ENCODE results near the gene FAM120B.

FAM120B gene

DNA sequence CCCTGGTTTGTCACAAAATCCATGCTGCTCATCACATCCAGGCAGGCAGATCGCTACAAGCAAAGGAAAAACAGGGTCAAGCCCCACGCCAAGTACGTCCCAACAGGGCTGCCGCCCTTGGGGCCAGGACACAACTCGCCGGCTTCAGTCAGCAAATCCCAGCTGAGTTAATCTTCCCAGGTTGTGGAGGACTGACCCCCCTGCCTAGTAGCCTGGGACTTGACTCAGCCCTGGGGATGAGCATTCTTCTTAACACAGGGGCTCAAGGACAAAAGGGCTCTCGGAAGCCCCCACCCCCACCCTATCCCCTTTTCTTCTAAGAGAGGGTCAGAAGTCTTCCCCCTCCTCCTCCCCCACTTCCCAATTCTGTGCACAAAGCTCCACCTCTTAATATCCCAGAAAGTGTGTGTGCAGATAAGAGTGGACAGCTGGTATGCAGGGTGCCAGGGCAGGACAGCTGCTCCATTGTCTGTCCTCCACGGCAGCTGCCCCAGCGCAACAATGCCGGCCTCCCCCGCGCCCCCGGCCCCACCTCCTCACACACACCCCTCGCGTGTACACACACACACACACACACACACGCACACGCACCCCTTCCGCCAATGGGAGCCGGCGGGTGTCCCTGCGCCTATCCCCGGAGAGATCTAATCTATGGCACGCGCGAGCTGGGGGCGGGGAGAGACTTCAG, 20.2 kb upstream of the FAM120B start:
- DNase-seq (ENCODE audit: low read depth in 3 of 3, low spot score in 1 of 3): no peak

GRCh38 chr6:170286934-170287265, 19.7 kb upstream of the FAM120B start:
- no peak for DNase-seq (ENCODE audit: low read depth in 3 of 3, low spot score in 1 of 3)

DNA sequence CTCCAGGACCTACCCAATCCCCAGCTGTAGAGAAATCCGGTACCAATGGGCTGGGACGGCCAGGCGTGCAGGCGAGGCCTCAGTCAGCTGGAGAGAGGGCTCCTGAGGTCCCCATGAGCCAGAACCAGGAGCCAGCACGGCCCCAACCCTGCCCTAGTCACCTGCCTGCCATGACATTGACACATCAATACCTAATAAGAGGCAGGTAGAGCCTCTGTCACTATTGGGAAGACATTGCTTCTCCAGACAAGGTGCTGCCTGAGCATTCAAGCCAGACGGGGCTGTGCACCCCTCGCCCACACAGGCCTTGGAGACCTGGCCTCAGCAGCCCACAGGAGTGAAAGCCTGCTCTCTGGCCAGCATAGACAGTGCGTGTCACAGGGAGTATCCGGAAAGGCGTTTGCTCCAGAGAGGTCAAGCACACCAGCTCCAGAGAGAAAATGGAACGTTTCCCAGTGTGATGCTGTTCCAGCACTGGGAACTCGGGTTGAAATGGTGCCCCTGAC, 19.1 kb upstream of the FAM120B start:
- DNase-seq (ENCODE audit: low read depth in 3 of 3, low spot score in 1 of 3): no peak

DNA sequence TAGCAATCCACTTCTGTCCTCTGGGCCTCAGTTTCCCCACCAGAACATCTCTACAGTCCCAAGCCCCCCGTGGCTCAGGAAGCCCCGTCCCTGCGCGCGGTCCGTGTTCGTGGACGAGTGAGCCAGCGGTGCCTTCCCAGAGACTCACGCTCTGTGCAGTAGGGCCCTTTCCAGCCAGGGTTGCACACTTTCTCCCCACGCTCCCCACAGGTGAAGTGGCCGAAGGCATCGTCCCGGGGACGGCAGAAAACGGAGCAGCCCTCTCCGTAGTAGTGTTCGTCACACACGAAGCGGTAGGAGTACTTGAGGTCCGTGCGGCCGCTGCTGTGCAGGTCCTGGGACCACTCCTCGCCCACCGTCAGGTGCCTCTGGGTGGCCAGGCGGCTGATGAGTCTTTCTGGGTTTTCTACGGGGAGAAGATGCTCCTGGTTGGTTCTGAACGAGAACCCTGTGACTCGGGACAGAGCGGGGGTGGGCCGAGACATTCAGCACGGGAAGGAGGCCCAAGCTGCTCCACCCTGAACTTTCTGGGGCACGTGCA, 18.4 kb upstream of the FAM120B start:
- DNase-seq (ENCODE audit: low read depth in 3 of 3, low spot score in 1 of 3): no peak

DNA sequence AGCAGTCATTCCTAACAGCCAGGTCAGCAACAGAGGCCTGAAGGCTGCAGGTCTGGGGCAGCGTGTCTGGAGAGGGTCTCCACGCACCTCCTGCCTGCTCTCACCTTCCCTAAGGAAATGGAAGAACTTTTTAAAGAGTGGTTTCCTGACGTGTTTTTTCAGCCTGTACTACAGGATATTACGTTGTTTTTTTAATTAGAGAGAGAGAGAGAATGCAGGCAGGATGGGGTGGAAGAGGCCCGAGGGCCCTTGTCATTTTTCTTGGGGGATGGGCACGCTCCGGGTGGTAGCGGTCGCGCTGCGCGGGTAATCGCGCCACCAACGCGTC, 17.7 kb upstream of the FAM120B start:
- DNase-seq (ENCODE audit: low read depth in 3 of 3, low spot score in 1 of 3): no peak

GRCh38 chr6:170289180-170289931, 17.2 kb upstream of the FAM120B start:
- no peak for DNase-seq (ENCODE audit: low read depth in 3 of 3, low spot score in 1 of 3)

GRCh38 chr6:170289951-170290295, 16.6 kb upstream of the FAM120B start:
- no peak for DNase-seq (ENCODE audit: low read depth in 3 of 3, low spot score in 1 of 3)

GRCh38 chr6:170290296-170291128, 16.0 kb upstream of the FAM120B start, which contains the start of gene DLL1:
DLL1 (minus strand) TSS chr6:170291078; CDS start chr6:170290139, 939 bp downstream.
- no peak for DNase-seq (ENCODE audit: low read depth in 3 of 3, low spot score in 1 of 3)

DNA sequence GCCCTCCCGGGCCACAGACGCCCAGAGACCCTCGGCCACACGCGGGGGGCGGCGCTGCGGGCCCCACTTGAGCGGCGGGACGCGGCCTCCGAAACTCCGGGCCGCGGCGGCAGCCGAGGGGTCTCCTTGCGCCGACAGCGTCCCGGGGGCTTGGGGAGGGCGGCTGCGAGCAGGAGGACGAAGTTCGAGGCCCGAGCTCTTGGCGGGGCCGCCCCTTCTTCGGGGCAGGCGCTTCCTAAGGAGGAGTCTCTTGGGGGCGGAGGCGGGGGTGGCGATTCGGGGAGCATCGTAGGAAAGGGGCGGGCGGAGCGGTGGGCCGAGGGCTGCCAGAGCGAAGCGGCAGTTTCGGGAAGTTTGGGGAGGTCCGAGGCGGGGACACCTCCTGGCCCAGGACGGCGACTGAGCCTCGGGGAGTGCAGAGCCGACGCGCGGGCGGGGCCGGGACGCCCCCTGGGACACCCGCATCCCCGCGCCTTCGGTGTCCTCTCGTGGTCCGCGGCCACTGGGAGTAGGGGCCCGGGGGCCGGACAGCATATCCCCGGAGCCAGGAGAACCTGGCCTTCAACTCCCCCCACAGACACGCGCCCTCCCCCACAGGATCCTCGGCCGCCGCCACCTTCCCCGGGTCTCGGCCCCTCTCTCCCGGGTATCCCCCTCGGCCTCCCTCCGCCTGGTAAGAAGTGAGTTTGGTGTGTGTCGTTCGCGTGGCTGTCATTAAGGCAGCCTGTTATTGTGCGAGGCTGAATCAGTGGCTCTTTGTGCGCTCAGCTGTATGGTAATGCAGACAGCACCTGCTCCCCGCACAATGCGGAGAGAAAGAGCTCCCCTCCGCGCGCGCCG, 15.1 kb upstream of the FAM120B start:
- DNase-seq (ENCODE audit: low read depth in 3 of 3, low spot score in 1 of 3): no peak

GRCh38 chr6:170292111-170292406, 14.5 kb upstream of the FAM120B start:
- DNase-seq (ENCODE audit: low read depth in 3 of 3, low spot score in 1 of 3): no peak

- no peak for DNase-seq (ENCODE audit: low read depth in 3 of 3, low spot score in 1 of 3)
Measured at GRCh38 chr6:170292407-170293158, 14.0 kb upstream of the FAM120B start.

DNA sequence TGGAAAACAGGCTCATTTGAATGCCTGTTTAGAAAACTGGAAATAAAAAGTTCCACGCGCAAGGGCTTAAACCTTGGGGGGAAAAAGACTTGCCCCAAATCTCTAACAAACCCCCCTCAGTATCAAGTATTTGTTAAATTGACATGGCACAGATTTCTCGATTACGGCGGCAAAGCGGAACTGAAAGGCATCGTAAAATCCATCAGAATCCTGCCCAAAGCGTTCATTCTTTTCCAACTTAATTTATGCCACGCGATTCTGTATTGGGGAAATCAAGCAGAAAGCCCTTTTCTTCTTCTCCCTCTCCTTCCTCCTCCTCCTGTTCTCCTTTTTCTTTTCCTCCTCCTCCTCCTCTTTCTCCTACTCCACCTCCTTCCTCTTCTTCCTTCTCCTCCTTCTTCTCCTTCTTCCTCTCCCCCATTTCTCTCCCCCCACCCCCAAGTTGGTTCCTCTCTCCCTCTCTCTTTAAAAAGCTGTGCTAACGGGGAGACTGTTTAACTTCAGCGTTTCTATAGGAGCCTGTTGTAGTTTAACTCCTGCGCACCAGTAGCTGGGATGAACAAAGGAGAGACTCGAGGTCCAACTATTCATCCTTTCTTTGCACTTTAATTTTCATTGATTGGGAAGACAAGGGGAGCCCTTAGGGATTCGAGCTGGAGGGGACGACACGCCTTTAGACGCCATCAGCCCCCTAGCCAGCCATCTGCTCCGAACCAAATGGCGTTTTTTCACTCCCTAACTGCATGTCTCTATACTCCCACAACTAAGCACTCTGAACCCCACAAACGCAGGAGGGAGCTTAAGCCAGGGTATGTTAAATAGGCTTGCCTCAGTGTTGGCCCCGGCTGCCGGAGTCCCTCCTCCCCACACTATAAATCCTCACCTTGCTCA, 13.0 kb upstream of the FAM120B start:
- no peak for DNase-seq (ENCODE audit: low read depth in 3 of 3, low spot score in 1 of 3)

DNA sequence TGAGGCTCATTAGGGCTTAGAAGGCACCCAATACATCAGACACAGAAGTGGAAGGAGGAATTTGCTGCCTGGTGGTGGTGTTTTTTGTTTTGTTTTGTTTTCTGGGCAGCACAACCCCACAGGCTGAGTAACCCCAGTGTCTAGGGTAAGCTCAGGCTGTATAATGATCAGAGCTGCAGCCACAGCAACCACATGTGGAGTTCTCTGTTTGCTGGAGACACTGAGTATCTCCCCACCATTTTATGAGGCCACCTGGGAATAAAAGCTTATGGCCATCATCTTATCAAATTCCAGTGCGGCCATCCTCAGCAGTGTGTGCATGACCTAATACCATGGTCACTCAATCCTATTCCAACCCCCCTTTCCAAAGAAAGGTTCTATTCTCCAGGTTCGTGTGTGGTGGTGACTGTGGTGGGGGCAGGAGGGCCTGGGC, 12.2 kb upstream of the FAM120B start:
- no peak for DNase-seq (ENCODE audit: low read depth in 3 of 3, low spot score in 1 of 3)

DNA sequence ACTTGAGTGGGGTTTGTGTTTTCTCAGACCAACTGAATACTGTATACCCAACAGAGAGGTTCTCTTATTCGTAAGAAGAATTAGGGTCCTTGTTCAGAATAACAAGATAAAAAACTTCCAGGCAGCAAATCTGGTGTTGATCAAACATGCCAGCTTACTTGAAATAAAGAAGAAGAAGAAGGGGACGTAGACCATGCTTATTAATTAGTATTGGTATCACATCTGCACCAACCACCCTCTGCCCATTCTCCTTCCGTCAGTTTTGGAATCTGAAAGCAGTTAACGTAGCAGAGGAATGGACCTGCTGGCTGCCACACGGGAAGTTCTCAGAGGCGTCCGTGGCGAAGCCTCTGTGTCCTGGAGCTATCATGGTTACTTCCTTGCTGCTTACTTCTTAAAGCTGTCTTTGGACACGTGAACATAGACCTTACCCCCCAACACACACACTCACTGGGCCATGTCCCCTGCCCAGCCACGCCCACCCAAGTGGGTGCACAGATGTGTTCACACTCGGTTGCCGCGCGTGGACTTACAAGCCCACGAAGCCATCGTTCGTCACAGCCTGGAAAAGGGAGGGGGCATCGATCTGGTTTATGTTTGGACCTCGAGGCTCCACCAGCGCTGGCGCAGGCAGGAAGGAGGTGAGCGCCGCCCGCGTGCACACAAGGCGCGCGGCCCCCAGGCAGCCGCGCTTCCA, 11.6 kb upstream of the FAM120B start:
- DNase-seq (ENCODE audit: low read depth in 3 of 3, low spot score in 1 of 3): no peak

GRCh38 chr6:170295510-170296422, 10.8 kb upstream of the FAM120B start:
- no peak for DNase-seq (ENCODE audit: low read depth in 3 of 3, low spot score in 1 of 3)

DNA sequence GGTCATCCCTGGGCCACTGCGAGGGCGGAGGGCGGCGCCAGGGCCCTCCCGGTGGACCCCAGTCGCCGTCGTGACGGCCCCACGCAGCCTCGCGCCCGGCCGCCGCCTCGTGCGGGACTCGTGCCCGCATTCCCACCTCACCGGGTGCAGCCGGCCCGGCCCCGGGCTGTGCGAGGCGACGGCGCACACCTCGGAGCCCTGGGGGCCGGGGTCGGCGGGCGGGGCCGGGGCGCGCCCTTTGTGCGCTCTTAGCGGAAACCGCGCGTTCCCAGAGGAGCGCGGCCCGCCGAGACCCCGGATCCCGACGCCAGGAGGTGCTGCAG, 10.2 kb upstream of the FAM120B start:
- no peak for DNase-seq (ENCODE audit: low read depth in 3 of 3, low spot score in 1 of 3)

GRCh38 chr6:170296746-170297575, 9.6 kb upstream of the FAM120B start:
- no peak for DNase-seq (ENCODE audit: low read depth in 3 of 3, low spot score in 1 of 3)

All from stimulated activated CD4-positive, alpha-beta T cell treated with anti-CD3 and anti-CD28 coated beads, TNF-alpha, amount 100 ng/mL, for 1 hour (primary cell).